ENCODE results near the gene OCA2. TPM values are rescaled to one million over a fixed set of nuclear protein-coding genes. Genes with fewer than 3 reads are reported as not detected.
A peak's percentile ranks its signal among the peaks of the same experiment; 100 is the strongest.

OCA2 gene
- total RNA-seq, 2 experiments from 2014 or later, result not detected

DNA sequence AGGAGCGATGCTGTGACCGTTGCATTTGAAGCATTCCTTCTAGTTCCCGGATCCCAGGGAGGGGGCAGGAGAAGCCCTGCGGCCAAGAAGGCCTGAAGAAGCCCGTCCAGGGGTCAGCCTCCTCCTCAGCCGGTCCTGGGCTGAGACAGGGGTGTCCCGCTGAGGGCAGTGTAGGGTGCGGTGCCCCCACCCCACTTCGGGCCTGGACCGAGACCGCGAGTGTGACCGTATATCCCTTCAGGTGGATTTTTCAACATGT lies 2.8 kb downstream of the OCA2 start:
- no peak for ATAC-seq
- CTCF ChIA-PET, result interaction anchor here (1.4 kb wide), 1 partner anchor 11 kb away, joined by 5 read pairs; no protein-coding TSS in a partner anchor

DNA sequence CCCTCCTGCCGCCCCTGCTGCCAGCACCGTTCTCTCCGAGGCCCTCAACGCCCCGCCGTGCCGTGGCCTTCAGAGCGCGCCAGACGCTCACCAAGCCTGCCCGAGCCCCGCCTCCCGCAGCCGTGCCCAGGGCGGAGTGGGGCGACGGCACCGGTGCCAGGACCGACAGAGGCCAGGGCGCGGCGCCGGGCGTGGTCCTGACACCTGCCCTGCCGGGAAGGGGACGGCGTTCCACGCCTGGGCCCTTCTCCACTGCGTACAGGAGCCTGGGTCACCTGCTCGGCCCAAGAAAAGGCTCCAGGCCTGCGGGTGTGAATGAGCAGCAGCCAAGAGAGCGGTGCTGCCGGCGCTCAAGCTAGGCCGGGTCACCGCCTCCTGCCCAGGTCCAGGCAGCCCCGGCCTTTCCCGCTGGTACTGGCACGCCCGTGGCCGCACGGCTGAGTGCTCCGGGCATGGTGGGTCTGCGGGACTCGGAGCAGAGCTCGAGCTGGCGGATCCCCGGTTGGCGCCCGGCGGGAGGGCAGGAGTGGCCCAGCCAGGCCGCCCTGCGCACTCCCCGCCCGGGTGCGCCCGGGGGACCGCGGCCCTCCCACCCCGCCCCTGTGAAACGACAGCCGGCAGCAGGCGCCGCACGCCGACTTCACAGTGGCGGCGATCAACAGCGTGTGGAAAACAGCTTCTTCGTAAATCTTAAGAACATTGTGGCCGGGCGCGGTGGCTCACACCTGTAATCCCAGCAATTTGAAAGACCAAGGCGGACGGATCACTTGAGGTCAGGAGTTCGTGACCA lies 4.2 kb downstream of the OCA2 start:
- Mint-ChIP-seq H3K4me1 (peaks cover 27% of the 10 kb centered on the region), H3K36me3 (peaks cover 6% of the 10 kb centered on the region), H3K4me3 (peak overlapping the region; percentile 79), H3K9me3 (ENCODE audit: low read depth) (peaks cover 5% of the 10 kb centered on the region), H3K27ac (no peak overlapping the region), H3K27me3 (peaks cover 84% of the 10 kb centered on the region)
- DNase-seq (no peak), ATAC-seq (no peak)
- CTCF ChIA-PET, result no interaction called here

More for the DNA sequence above, 2.8 kb downstream of the OCA2 start:
- no peak for DNase-seq
- H3K27ac Mint-ChIP-seq, result peak overlapping the region; percentile 13
- peaks cover 82% of the 10 kb centered on the region for H3K27me3 Mint-ChIP-seq
- peaks cover 3% of the 10 kb centered on the region for H3K36me3 Mint-ChIP-seq
- peaks cover 28% of the 10 kb centered on the region for H3K4me1 Mint-ChIP-seq
- peak overlapping the region; percentile 79 for H3K4me3 Mint-ChIP-seq
- no peaks in the 10 kb centered on the region for H3K9me3 Mint-ChIP-seq (ENCODE audit: low read depth)

DNA sequence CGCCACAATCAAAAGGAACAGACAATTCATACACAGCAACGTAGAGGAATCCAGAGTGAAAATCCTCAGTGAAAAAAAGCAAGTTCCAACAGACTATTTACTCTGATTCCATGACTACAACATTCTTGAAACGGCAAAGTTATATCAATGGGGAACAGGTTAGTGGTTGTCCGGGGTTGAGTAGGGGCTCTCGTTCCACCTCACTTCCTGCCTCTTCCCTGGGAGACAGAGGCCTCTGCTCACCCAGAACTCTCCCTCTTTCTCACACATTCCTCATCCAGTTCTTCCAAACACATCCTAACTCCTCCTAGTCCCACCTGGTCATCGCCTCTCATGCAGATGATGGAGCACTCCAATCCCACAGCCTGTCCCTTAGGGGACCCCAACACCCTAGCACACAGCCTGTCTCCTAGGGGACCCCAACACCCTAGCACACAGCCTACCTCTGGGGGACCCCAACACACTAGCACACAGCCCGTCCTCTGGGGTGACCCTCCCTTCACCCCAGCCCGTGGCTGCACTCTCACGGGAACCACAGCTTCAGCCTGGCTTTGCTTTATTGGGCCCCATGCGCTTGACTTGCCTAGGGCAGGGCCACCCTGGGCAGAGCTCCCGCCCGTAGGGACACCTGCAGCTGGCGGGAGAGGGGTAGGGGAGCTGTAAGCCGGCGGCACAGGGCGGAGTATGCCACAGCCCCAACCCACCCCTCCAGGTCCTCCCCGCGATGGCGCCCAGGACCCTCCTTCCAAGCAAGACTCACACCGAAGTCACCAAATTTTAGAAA lies 5.2 kb downstream of the OCA2 start:
- H3K27me3 Mint-ChIP-seq, result peaks cover 84% of the 10 kb centered on the region
- no peak overlapping the region for H3K4me3 Mint-ChIP-seq
- H3K27ac Mint-ChIP-seq, result no peak overlapping the region
- CTCF ChIA-PET, result no interaction called here
- DNase-seq (no peak), ATAC-seq (no peak)
- peaks cover 3% of the 10 kb centered on the region for H3K36me3 Mint-ChIP-seq
- peaks cover 10% of the 10 kb centered on the region for H3K9me3 Mint-ChIP-seq (ENCODE audit: low read depth)
- peaks cover 21% of the 10 kb centered on the region for H3K4me1 Mint-ChIP-seq

DNA sequence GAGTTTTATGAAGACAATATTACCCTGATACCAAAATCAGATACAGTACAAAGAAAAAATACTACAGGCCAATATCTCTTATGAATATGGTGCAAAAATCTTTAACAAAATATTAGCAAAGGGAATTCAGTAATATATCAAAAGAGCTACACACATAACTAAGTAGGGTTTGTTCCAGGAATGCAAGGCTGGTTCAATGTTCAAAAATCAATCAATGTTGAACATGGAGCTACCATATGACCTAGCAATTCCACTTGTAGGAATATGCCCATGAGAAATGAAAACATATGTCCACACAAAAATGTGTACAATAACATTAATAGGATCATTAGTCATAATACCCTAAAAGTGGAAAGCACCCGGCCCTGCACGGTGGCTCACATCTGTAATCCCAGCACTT lies 7.8 kb downstream of the OCA2 start:
- Mint-ChIP-seq H3K4me3 (no peak overlapping the region), H3K9me3 (ENCODE audit: low read depth) (peaks cover 14% of the 10 kb centered on the region), H3K27ac (no peak overlapping the region), H3K4me1 (peaks cover 19% of the 10 kb centered on the region), H3K36me3 (peaks cover 5% of the 10 kb centered on the region), H3K27me3 (peaks cover 69% of the 10 kb centered on the region)
- CTCF ChIA-PET, result no interaction called here
- no peak for DNase-seq
- no peak for ATAC-seq

DNA sequence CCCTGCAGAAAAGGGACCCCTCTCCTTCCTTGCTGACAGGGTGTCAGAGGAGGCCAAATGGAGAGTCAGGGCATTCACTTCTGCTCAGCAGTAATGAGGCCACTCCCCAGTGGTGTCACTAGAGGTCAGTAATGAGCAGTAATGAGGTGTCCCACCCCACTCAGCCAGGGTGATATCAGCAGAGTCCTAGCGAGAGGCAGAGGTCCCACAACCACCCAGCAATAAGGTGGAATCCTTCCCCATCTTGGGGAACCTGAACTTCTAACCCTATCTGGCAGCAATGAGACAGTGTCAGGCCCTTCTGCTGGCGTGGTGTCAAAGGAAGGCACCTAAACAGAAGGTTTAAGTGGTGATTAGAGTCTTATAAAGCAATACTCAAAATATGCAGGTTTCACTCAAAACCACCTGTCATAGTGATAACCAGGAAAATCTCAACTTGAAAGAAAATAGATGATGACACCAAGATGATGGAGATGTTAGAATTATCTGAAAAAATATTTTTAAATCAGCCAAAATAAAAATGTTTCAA lies 12.9 kb downstream of the OCA2 start:
- CTCF ChIA-PET, result no interaction called here
- Mint-ChIP-seq H3K4me3 (no peak overlapping the region), H3K4me1 (peaks cover 11% of the 10 kb centered on the region), H3K36me3 (peaks cover 5% of the 10 kb centered on the region), H3K9me3 (ENCODE audit: low read depth) (peaks cover 14% of the 10 kb centered on the region), H3K27ac (no peak overlapping the region), H3K27me3 (peaks cover 31% of the 10 kb centered on the region)
- DNase-seq (peak; percentile 72), ATAC-seq (peak; percentile 100)

DNA sequence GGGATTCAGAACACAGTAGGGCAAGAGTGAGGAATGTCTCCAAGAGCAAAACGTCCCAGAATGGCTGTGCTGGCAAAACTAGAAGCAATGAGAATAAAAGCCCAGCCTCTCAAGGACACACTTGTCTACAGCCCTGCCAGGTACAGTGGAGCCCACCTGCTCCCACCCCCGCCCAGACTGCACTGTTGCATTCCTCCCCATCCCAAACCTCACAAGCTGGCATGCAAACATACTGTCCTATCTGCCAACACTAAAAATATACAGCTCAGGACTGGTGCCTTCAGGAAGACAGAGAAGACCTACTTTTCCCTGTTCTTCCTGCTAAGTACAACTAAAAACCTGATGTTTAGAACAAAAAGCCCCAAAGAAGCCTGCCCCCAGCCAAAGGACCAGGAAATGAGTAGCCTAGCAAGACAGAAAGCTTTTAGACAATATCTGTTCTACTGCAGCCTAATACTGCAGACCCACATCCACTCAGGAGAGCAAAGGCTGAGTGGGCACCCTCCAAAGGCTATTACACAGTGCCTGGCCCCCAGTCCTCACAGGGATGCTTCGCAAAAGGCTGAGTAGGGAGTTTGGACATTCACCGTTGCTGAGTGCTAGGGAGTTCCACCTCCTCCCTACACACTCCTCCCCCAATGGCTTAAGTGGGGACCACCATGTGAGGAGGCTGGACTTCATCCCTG lies 13.5 kb downstream of the OCA2 start:
- H3K4me3 Mint-ChIP-seq, result no peak overlapping the region
- peaks cover 26% of the 10 kb centered on the region for H3K27me3 Mint-ChIP-seq
- ATAC-seq (peak; percentile 35), DNase-seq (no peak)
- H3K36me3 Mint-ChIP-seq, result peaks cover 5% of the 10 kb centered on the region
- CTCF ChIA-PET, result no interaction called here
- H3K27ac Mint-ChIP-seq, result no peak overlapping the region
- peaks cover 11% of the 10 kb centered on the region for H3K4me1 Mint-ChIP-seq
- peaks cover 10% of the 10 kb centered on the region for H3K9me3 Mint-ChIP-seq (ENCODE audit: low read depth)

DNA sequence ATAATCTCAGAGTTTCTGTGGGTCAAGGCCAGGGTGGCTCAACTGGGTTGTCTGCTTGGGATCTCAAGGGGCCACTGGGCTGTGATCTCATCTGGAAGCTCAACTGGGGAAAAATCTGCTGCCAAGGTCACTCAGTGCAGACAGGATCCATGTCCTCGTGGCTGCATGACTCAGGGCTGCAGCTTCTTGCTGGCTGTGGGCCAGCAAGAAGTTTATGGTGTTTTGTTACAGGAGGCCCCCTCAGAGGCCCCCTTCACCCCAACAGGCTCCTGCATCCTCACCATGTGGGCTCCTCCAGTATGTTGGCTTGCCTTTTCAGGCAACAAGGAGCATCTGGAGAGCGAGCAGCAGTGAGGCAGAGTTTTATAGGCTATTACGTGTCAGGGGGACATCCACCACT lies 14.6 kb downstream of the OCA2 start:
- peaks cover 11% of the 10 kb centered on the region for H3K4me1 Mint-ChIP-seq
- CTCF ChIA-PET, result no interaction called here
- peaks cover 6% of the 10 kb centered on the region for H3K9me3 Mint-ChIP-seq (ENCODE audit: low read depth)
- H3K4me3 Mint-ChIP-seq, result no peak overlapping the region
- no peak overlapping the region for H3K27ac Mint-ChIP-seq
- H3K27me3 Mint-ChIP-seq, result peaks cover 17% of the 10 kb centered on the region
- DNase-seq (no peak), ATAC-seq (no peak)
- peaks cover 2% of the 10 kb centered on the region for H3K36me3 Mint-ChIP-seq

DNA sequence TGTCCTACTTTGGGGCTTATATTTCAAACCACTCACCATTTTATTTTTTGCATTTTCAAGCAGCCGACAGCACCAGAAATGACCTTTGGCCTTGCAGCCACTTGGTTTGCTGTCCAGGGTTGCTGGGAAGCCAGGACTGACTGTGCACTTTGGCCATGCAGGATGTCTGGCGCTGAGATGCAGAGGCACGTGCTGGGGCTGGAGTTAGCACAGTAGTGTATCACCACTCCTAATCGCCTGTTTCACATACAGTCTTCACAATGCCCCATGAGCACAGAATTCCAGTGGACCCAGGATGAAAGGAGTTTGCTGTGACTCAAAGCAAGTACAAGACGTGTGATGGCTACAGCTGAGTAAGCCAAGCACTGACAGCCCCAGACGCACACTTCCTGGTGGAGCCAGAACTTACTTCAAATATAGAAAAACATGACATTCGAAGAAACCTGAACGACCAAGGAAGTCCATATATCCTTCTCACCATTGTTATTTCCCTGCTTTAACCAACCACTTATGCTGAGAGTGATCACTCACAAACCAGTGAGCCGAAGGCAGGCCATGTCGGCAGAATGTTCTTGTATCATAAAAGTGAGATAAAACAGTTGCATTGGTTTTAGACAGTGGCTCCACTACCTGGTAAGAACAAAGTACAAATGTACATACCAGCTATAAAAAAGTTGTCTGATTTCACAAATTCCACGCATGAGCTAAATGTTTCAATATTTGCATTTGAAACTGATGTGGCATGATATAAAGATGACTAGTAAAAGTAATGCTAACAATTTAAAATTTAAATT lies 16.0 kb downstream of the OCA2 start:
- peaks cover 2% of the 10 kb centered on the region for H3K36me3 Mint-ChIP-seq
- H3K4me3 Mint-ChIP-seq, result no peak overlapping the region
- peaks cover 6% of the 10 kb centered on the region for H3K27me3 Mint-ChIP-seq
- peaks cover 11% of the 10 kb centered on the region for H3K4me1 Mint-ChIP-seq
- no peak overlapping the region for H3K27ac Mint-ChIP-seq
- ATAC-seq (no peak), DNase-seq (no peak)
- CTCF ChIA-PET, result no interaction called here
- peaks cover under 1% of the 10 kb centered on the region for H3K9me3 Mint-ChIP-seq (ENCODE audit: low read depth)

DNA sequence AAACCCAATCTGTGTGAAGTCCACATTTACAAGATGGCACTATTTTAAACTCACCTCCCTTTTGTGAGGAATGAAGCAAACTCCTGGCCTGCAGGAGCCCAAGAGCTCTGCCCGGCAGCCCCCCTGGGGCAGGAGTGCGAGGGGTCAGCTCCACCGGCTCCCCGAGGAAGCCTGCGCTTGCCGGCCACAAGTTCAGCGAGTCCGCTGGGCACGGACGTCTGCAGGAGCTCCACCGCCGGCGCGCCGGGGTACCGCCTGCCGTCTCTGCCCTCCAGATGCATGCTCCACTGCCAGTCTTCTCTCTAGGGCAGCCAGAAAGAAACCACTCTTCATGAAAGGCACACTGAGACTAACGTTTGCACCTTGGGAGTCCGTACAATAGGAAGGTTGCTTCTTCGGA lies 17.5 kb downstream of the OCA2 start:
- CTCF ChIA-PET, result no interaction called here
- Mint-ChIP-seq H3K27ac (no peak overlapping the region), H3K4me3 (no peak overlapping the region), H3K27me3 (peaks cover 5% of the 10 kb centered on the region), H3K9me3 (ENCODE audit: low read depth) (no peaks in the 10 kb centered on the region), H3K36me3 (peaks cover under 1% of the 10 kb centered on the region), H3K4me1 (peaks cover 4% of the 10 kb centered on the region)
- DNase-seq (no peak), ATAC-seq (no peak)

DNA sequence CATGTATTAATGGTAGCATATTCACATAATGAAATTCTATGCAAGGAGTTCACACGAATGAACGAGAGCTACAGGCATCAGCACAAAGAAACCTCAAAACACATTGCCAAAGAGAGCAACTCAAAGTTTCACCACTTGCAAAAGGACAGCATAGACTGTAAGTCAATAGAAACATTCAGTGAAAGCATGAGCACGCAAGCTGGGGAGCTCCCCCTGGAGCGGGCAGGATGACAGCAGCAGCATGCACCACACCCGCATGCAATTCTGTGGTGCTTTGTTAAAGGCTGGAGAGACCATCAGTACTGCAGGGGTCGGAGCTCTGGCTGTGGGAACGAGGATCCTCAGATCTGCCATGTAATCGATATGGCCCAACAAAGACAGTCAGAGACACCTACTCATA lies 18.7 kb downstream of the OCA2 start:
- DNase-seq (no peak), ATAC-seq (no peak)
- CTCF ChIA-PET, result no interaction called here
- no peaks in the 10 kb centered on the region for H3K9me3 Mint-ChIP-seq (ENCODE audit: low read depth)
- H3K27ac Mint-ChIP-seq, result no peak overlapping the region
- no peaks in the 10 kb centered on the region for H3K4me1 Mint-ChIP-seq
- no peak overlapping the region for H3K4me3 Mint-ChIP-seq
- H3K36me3 Mint-ChIP-seq, result no peaks in the 10 kb centered on the region
- no peaks in the 10 kb centered on the region for H3K27me3 Mint-ChIP-seq

DNA sequence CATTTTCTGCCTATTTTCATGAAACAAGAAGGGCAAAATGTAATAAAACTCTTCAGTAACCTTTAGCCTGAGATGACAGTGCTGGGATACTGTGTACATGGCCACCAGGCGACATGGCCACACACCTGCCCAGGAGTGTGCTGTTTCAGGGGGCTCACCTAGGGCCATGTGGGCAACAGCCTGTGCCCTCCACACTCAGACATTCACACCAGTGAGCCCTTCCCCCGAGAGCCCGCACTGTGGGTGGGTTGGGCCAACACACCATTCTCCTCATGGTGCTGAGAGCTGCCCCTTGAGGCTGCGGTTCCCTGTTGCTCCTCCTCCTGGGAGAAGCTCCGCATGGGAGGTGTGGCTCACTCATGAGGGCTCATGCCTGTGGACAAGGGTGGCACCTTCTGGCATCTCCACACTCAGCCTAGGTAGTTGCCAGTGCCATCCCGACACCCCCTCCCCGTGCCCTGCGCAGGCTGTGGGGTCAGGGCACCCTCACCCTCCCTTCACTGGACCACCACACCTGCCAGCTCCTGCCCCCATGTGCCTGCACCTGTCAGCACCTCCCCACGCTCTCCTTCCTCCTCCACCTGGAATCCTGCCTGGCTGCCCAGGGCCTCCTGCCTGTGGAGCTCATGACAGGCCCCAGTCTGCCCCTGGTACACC lies 19.7 kb downstream of the OCA2 start:
- no peaks in the 10 kb centered on the region for H3K9me3 Mint-ChIP-seq (ENCODE audit: low read depth)
- H3K27ac Mint-ChIP-seq, result no peak overlapping the region
- no peaks in the 10 kb centered on the region for H3K36me3 Mint-ChIP-seq
- DNase-seq, result no peak
- no peak overlapping the region for H3K4me3 Mint-ChIP-seq
- CTCF ChIA-PET, result no interaction called here
- H3K4me1 Mint-ChIP-seq, result no peaks in the 10 kb centered on the region
- no peaks in the 10 kb centered on the region for H3K27me3 Mint-ChIP-seq
- no peak for ATAC-seq

DNA sequence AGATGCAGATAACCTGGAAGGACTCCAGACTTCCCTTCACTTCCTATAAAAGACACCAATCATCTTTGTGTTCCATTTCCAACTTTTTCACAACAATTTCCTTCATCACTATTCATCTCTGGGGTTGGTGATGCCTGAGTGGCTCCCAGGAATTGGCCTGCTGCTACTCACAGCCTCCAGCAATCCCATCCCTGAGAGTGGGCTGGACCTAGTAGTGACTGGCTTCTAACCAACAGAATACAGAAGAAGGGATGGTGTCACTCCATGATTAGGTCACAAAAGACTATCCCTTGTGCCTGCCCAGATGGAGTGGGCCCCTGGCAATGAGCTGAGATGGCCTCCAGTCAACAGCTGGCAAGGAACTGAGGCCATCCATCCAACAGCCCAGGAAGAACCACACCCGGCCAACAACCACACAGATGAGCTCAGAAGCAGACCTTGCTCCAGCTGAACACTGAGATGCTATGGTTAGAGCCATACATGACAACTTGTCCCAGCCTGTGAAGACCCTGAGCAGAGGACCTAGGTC lies 20.9 kb downstream of the OCA2 start:
- no peak for ATAC-seq
- Mint-ChIP-seq H3K4me1 (no peaks in the 10 kb centered on the region), H3K4me3 (no peak overlapping the region), H3K9me3 (ENCODE audit: low read depth) (no peaks in the 10 kb centered on the region), H3K27me3 (no peaks in the 10 kb centered on the region), H3K36me3 (no peaks in the 10 kb centered on the region), H3K27ac (no peak overlapping the region)
- CTCF ChIA-PET, result no interaction called here
- DNase-seq, result no peak

Data from activated CD8-positive, alpha-beta memory T cell treated with anti-CD3 and anti-CD28 coated beads, Interleukin-2, amount 10 ng/mL, durations not matched to agents 7 days and 5 days (primary cell).